GM21423 (cell line): Measurements from ENCODE around the gene ZSCAN31.
"Not testable (repeated sequence)": the region's sequence is repeated elsewhere in the genome, so short reads cannot be mapped to it uniquely, and the experiment has no call there.

Experiments used
- ATAC-seq: cut with Tn5 transposase; IDR thresholded peaks from one replicate; pipeline ENCODE4 v1.9.1; 2021; ENCODE audit warnings: mild to moderate bottlenecking, moderate library complexity; ENCODE audit not compliant: unreplicated experiment

The ZSCAN31 gene

GRCh38 chr6:28335564-28336283, at the start of gene ZSCAN31:
Gene ZSCAN31, minus strand, starts transcription at chr6:28336148. Its CDS starts 6,465 bp downstream, at chr6:28329683.
- ATAC-seq, result peak; percentile 84

- no peak for ATAC-seq
Measured at GRCh38 chr6:28384143-28384533, 48.2 kb upstream of the ZSCAN31 start.

GRCh38 chr6:28383235-28384142, 47.5 kb upstream of the ZSCAN31 start:
- peak; percentile 89 for ATAC-seq

GRCh38 chr6:28380381-28380780, 44.4 kb upstream of the ZSCAN31 start:
- no peak for ATAC-seq

- no peak for ATAC-seq
Measured at GRCh38 chr6:28378644-28379043, 42.7 kb upstream of the ZSCAN31 start.

GRCh38 chr6:28377879-28378278, 41.9 kb upstream of the ZSCAN31 start:
- no peak for ATAC-seq

- no peak for ATAC-seq
Measured at GRCh38 chr6:28373925-28374324, 38.0 kb upstream of the ZSCAN31 start.

GRCh38 chr6:28371706-28372451, 35.9 kb upstream of the ZSCAN31 start:
- ATAC-seq, result peak; percentile 54

GRCh38 chr6:28371280-28371679, 35.3 kb upstream of the ZSCAN31 start:
- no peak for ATAC-seq

GRCh38 chr6:28370440-28370839, 34.5 kb upstream of the ZSCAN31 start:
- ATAC-seq, result no peak

GRCh38 chr6:28369463-28369862, 33.5 kb upstream of the ZSCAN31 start:
- no peak for ATAC-seq

- ATAC-seq, result peak; percentile 65
Measured at GRCh38 chr6:28368522-28368921, 32.6 kb upstream of the ZSCAN31 start.

- ATAC-seq, result not testable (repeated sequence)
Measured at GRCh38 chr6:28365590-28365989, 29.6 kb upstream of the ZSCAN31 start.

- no peak for ATAC-seq
Measured at GRCh38 chr6:28360961-28361360, 25.0 kb upstream of the ZSCAN31 start.

GRCh38 chr6:28359562-28359961, 23.6 kb upstream of the ZSCAN31 start:
- not testable (repeated sequence) for ATAC-seq

GRCh38 chr6:28357036-28357435, 21.1 kb upstream of the ZSCAN31 start:
- no peak for ATAC-seq

- ATAC-seq, result no peak
Measured at GRCh38 chr6:28356666-28357020, 20.7 kb upstream of the ZSCAN31 start.

GRCh38 chr6:28355743-28356665, 20.1 kb upstream of the ZSCAN31 start:
- ATAC-seq, result peak; percentile 62

- no peak for ATAC-seq
Measured at GRCh38 chr6:28354688-28355554, 19.0 kb upstream of the ZSCAN31 start.
